ELR (cell line): ENCODE measurements around the gene LY6G5B.

Experiments
- DNase-seq: peaks from one replicate; pipeline ENCODE4 v3.0.0-alpha.2; 2015; ENCODE audit warnings: low read depth

The LY6G5B gene

GRCh38 chr6:31715022-31715958 lies 45.5 kb downstream of the LY6G5B start, which contains the start of gene LY6G6D:
TSS of gene LY6G6D (plus strand) at chr6:31715348. CDS start at chr6:31715356, 8 bp downstream.
- no peak for DNase-seq

DNA sequence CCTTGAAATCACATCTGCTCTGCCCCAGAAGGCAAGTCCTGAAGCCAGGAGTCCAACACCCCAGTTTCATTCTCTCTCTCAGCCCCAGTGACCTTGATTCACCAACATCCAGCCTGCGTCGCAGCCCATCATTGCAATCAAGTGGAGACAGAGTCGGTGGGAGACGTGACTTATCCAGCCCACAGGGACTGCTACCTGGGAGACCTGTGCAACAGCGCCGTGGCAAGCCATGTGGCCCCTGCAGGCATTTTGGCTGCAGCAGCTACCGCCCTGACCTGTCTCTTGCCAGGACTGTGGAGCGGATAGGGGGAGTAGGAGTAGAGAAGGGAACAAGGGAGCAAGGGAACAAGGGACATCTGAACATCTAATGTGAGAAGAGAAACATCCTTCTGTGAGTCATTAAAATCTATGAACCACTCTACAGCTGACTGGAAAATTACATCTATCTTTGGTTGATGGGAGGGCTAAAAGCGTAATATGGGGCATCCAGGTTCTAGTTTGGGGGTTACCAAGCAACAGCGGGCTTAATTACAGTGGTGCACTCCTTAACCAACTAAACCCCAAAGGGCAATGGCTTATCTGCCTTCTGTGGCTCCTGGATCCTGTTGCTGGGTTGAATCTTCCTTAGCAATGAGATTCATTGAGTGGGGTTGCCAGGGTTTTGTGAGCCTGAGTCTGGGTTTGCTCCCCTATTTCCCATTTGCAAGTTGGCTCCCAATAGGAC lies 47.9 kb downstream of the LY6G5B start:
- DNase-seq, result no peak

DNA sequence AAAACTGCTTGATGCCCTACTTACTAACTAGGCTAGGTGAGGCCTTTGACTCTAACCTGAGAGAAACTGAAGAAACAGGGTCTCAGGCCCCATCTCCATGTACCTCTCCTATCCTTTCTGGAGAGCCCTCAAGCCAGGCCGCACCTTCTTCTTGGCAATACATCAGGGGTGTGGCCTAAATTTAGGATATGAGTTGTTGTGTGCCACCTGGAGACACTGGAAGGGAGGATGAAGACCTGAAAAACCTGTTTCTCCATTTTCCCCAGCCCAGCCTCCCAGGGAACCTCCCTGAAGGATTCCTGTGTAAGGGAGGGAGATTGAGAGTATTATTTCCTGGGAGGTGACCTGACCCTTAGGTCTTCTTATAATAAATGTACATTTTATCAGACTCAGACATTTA lies 48.5 kb downstream of the LY6G5B start:
- DNase-seq, result no peak

- no peak for DNase-seq
Observed at GRCh38 chr6:31719001-31719400, 49.2 kb downstream of the LY6G5B start.

GRCh38 chr6:31720196-31720770 lies 50.5 kb downstream of the LY6G5B start:
- DNase-seq, result no peak

GRCh38 chr6:31721351-31722020 lies 51.7 kb downstream of the LY6G5B start, which contains the start of gene LY6G6C:
TSS of gene LY6G6C (minus strand) at chr6:31721746. CDS start at chr6:31721679, 67 bp downstream.
- no peak for DNase-seq

- DNase-seq, result no peak
Observed at GRCh38 chr6:31722173-31722572, 52.4 kb downstream of the LY6G5B start.
